ENCODE data around the gene IGSF21.

IGSF21 gene

GRCh38 chr1:18130356-18130755, 22.8 kb downstream of the IGSF21 start:
- no peaks in the 10 kb centered on the region for H3K27me3 ChIP-seq (ENCODE audit: insufficient read depth, insufficient read length)
- no peaks in the 10 kb centered on the region for H3K36me3 ChIP-seq (ENCODE audit: insufficient read depth, insufficient read length, low read length)
- DNase-seq (ENCODE audit: low read depth, low spot score): no peak

GRCh38 chr1:18132022-18132710, 24.6 kb downstream of the IGSF21 start:
- no peaks in the 10 kb centered on the region for H3K36me3 ChIP-seq (ENCODE audit: insufficient read depth, insufficient read length, low read length)
- H3K9me3 ChIP-seq (ENCODE audit: insufficient read depth, low read length): no peaks in the 10 kb centered on the region
- H3K4me3 ChIP-seq (ENCODE audit: insufficient read length, low read depth): no peak overlapping the region
- H3K4me1 ChIP-seq (ENCODE audit: insufficient read depth, insufficient read length): peaks cover 12% of the 10 kb centered on the region
- TF ChIP-seq YY1 (IDR thresholded peaks at IDR 0.05; ENCODE audit: insufficient read depth, insufficient read length) (no peak), SUZ12 (IDR thresholded peaks at IDR 0.05; ENCODE audit: extremely low read depth, insufficient read depth, insufficient read length) (no peak), ZNF274 (IDR thresholded peaks at IDR 0.05; ENCODE audit: low read depth, low read length) (no peak)
- H3K9ac ChIP-seq (ENCODE audit: insufficient read length, low read depth): no peak overlapping the region
- no peak for DNase-seq (ENCODE audit: low read depth, low spot score)
- H3K27me3 ChIP-seq (ENCODE audit: insufficient read depth, insufficient read length): no peaks in the 10 kb centered on the region

More at GRCh38 chr1:18130356-18130755, 22.8 kb downstream of the IGSF21 start:
- Histone ChIP-seq H3K9me3 (ENCODE audit: insufficient read depth, low read length) (no peaks in the 10 kb centered on the region), H3K4me1 (ENCODE audit: insufficient read depth, insufficient read length) (peaks cover 12% of the 10 kb centered on the region), H3K4me3 (ENCODE audit: insufficient read length, low read depth) (no peak overlapping the region), H3K9ac (ENCODE audit: insufficient read length, low read depth) (no peak overlapping the region)
- TF ChIP-seq SUZ12 (IDR thresholded peaks at IDR 0.05; ENCODE audit: extremely low read depth, insufficient read depth, insufficient read length) (no peak), ZNF274 (IDR thresholded peaks at IDR 0.05; ENCODE audit: low read depth, low read length) (no peak), YY1 (IDR thresholded peaks at IDR 0.05; ENCODE audit: insufficient read depth, insufficient read length) (no peak)

- Histone ChIP-seq H3K4me3 (ENCODE audit: insufficient read length, low read depth) (no peak overlapping the region), H3K9ac (ENCODE audit: insufficient read length, low read depth) (peak overlapping the region; percentile 50), H3K9me3 (ENCODE audit: insufficient read depth, low read length) (no peaks in the 10 kb centered on the region), H3K36me3 (ENCODE audit: insufficient read depth, insufficient read length, low read length) (no peaks in the 10 kb centered on the region), H3K4me1 (ENCODE audit: insufficient read depth, insufficient read length) (peaks cover 12% of the 10 kb centered on the region), H3K27me3 (ENCODE audit: insufficient read depth, insufficient read length) (no peaks in the 10 kb centered on the region)
- no peak for DNase-seq (ENCODE audit: low read depth, low spot score)
- no peak for TF ChIP-seq ZNF274 (IDR thresholded peaks at IDR 0.05; ENCODE audit: low read depth, low read length)
- no peak for TF ChIP-seq YY1 (IDR thresholded peaks at IDR 0.05; ENCODE audit: insufficient read depth, insufficient read length)
- TF ChIP-seq SUZ12 (IDR thresholded peaks at IDR 0.05; ENCODE audit: extremely low read depth, insufficient read depth, insufficient read length): no peak
Observed at GRCh38 chr1:18132711-18133541, 25.3 kb downstream of the IGSF21 start.

- H3K9ac ChIP-seq (ENCODE audit: insufficient read length, low read depth): no peak overlapping the region
- H3K9me3 ChIP-seq (ENCODE audit: insufficient read depth, low read length): no peaks in the 10 kb centered on the region
- no peaks in the 10 kb centered on the region for H3K36me3 ChIP-seq (ENCODE audit: insufficient read depth, insufficient read length, low read length)
- DNase-seq (ENCODE audit: low read depth, low spot score): no peak
- H3K4me1 ChIP-seq (ENCODE audit: insufficient read depth, insufficient read length): peaks cover 15% of the 10 kb centered on the region
- H3K27me3 ChIP-seq (ENCODE audit: insufficient read depth, insufficient read length): no peaks in the 10 kb centered on the region
- no peak overlapping the region for H3K4me3 ChIP-seq (ENCODE audit: insufficient read length, low read depth)
- TF ChIP-seq SUZ12 (IDR thresholded peaks at IDR 0.05; ENCODE audit: extremely low read depth, insufficient read depth, insufficient read length) (no peak), YY1 (IDR thresholded peaks at IDR 0.05; ENCODE audit: insufficient read depth, insufficient read length) (no peak), ZNF274 (IDR thresholded peaks at IDR 0.05; ENCODE audit: low read depth, low read length) (no peak)
Observed at GRCh38 chr1:18134324-18135046, 26.9 kb downstream of the IGSF21 start.

- Histone ChIP-seq H3K27me3 (ENCODE audit: insufficient read depth, insufficient read length) (no peaks in the 10 kb centered on the region), H3K36me3 (ENCODE audit: insufficient read depth, insufficient read length, low read length) (no peaks in the 10 kb centered on the region), H3K4me1 (ENCODE audit: insufficient read depth, insufficient read length) (peaks cover 12% of the 10 kb centered on the region), H3K9me3 (ENCODE audit: insufficient read depth, low read length) (no peaks in the 10 kb centered on the region), H3K4me3 (ENCODE audit: insufficient read length, low read depth) (no peak overlapping the region), H3K9ac (ENCODE audit: insufficient read length, low read depth) (no peak overlapping the region)
- TF ChIP-seq ZNF274 (IDR thresholded peaks at IDR 0.05; ENCODE audit: low read depth, low read length) (no peak), SUZ12 (IDR thresholded peaks at IDR 0.05; ENCODE audit: extremely low read depth, insufficient read depth, insufficient read length) (no peak), YY1 (IDR thresholded peaks at IDR 0.05; ENCODE audit: insufficient read depth, insufficient read length) (no peak)
- no peak for DNase-seq (ENCODE audit: low read depth, low spot score)
Observed at GRCh38 chr1:18137759-18138345, 30.3 kb downstream of the IGSF21 start.

GRCh38 chr1:18139198-18139981, 31.8 kb downstream of the IGSF21 start:
- H3K4me1 ChIP-seq (ENCODE audit: insufficient read depth, insufficient read length): peaks cover 5% of the 10 kb centered on the region
- DNase-seq (ENCODE audit: low read depth, low spot score): no peak
- H3K9me3 ChIP-seq (ENCODE audit: insufficient read depth, low read length): no peaks in the 10 kb centered on the region
- TF ChIP-seq YY1 (IDR thresholded peaks at IDR 0.05; ENCODE audit: insufficient read depth, insufficient read length) (no peak), SUZ12 (IDR thresholded peaks at IDR 0.05; ENCODE audit: extremely low read depth, insufficient read depth, insufficient read length) (no peak), ZNF274 (IDR thresholded peaks at IDR 0.05; ENCODE audit: low read depth, low read length) (no peak)
- no peak overlapping the region for H3K4me3 ChIP-seq (ENCODE audit: insufficient read length, low read depth)
- H3K27me3 ChIP-seq (ENCODE audit: insufficient read depth, insufficient read length): no peaks in the 10 kb centered on the region
- no peak overlapping the region for H3K9ac ChIP-seq (ENCODE audit: insufficient read length, low read depth)
- no peaks in the 10 kb centered on the region for H3K36me3 ChIP-seq (ENCODE audit: insufficient read depth, insufficient read length, low read length)
